HEK293 (cell line): ENCODE measurements around the gene OR2V1.
"Not testable (repeated sequence)": the region's sequence is repeated elsewhere in the genome, so short reads cannot be mapped to it uniquely, and the experiment has no call there.

ENCODE experiments used
- CTCF ChIA-PET: fragments of 350-600 bp; formaldehyde crosslinking; extraction: SDS; loops from one replicate; lab custom pipeline; 2021; ENCODE audit warnings: antibody characterized with exemption; lab: Yijun Ruan, JAX
- POLR2A ChIA-PET: fragments of 300-600 bp; formaldehyde crosslinking; extraction: SDS; loops from one replicate; lab custom pipeline; 2020; ENCODE audit warnings: antibody characterized with exemption, inconsistent platforms; lab: Yijun Ruan, JAX
- H3K27ac ChIP-seq: fragments of 200-500 bp; sonication (Bioruptor generic); 2 replicates; pipeline ENCODE4 v1.5.1; 2014; ENCODE audit warnings: low read depth, low read length, control low read depth, inconsistent platforms; ENCODE audit errors: extremely low read depth
- H3K36me3 ChIP-seq, 2 experiments: fragments of 200-500 bp in 1 of 2; sonication (Bioruptor generic) in 1 of 2; 1 replicate in 1 of 2; 2 replicates in 1 of 2; pipeline ENCODE4 v1.5.1; 2014 to 2017; ENCODE audit warnings: inconsistent platforms in 2 of 2, low read length in 2 of 2; ENCODE audit not compliant: control insufficient read depth in 2 of 2, insufficient read depth in 1 of 2
- H3K4me1 ChIP-seq: fragments of 200-500 bp; sonication (Bioruptor generic); 2 replicates; pipeline ENCODE4 v1.5.1; 2014; ENCODE audit warnings: mild to moderate bottlenecking, low read length, inconsistent platforms; ENCODE audit not compliant: control insufficient read depth, insufficient read depth
- H3K4me3 ChIP-seq: 2 replicates; pipeline ENCODE4 v1.5.1; 2011; ENCODE audit warnings: low read depth, mild to moderate bottlenecking, control low read depth, low read length, moderate library complexity
- H3K9me3 ChIP-seq: fragments of 200-500 bp; sonication (Bioruptor generic); 2 replicates; pipeline ENCODE4 v1.5.1; 2014; ENCODE audit warnings: low read depth, low read length, inconsistent platforms; ENCODE audit not compliant: control insufficient read depth, insufficient read depth
- EGR2 ChIP-seq: fragments of 450-650 bp; formaldehyde crosslinking; IDR thresholded peaks from 2 replicates; pipeline ENCODE4 v1.5.1; 2016; ENCODE audit warnings: low read depth, missing biosample characterization, missing genetic modification characterization
- GFI1B ChIP-seq: fragments of 450-650 bp; formaldehyde crosslinking; IDR thresholded peaks from 2 replicates; pipeline ENCODE4 v1.5.1; 2016; ENCODE audit warnings: missing biosample characterization, missing genetic modification characterization
- KLF7 ChIP-seq: fragments of 450-650 bp; formaldehyde crosslinking; IDR thresholded peaks from 2 replicates; pipeline ENCODE4 v1.5.1; 2016; ENCODE audit warnings: missing biosample characterization, missing genetic modification characterization, borderline replicate concordance
- SETDB1 ChIP-seq: IDR thresholded peaks from one replicate; pipeline ENCODE4 v1.6.1; 2017; ENCODE audit warnings: mild to moderate bottlenecking, low read length, moderate library complexity, mixed read lengths; ENCODE audit not compliant: insufficient read length
- ZFP3 ChIP-seq: fragments of 450-650 bp; formaldehyde crosslinking; IDR thresholded peaks from 2 replicates; pipeline ENCODE4 v1.5.1; 2016; ENCODE audit warnings: low read depth, missing biosample characterization, missing genetic modification characterization
- ZFP37 ChIP-seq: fragments of 450-650 bp; formaldehyde crosslinking; IDR thresholded peaks from 2 replicates; pipeline ENCODE4 v1.5.1; 2016; ENCODE audit warnings: missing biosample characterization, missing genetic modification characterization
- ZFP69B ChIP-seq: fragments of 450-650 bp; formaldehyde crosslinking; IDR thresholded peaks from 2 replicates; pipeline ENCODE4 v1.5.1; 2016; ENCODE audit warnings: missing biosample characterization, missing genetic modification characterization
- ZNF121 ChIP-seq: fragments of 450-650 bp; formaldehyde crosslinking; IDR thresholded peaks from 2 replicates; pipeline ENCODE4 v1.5.1; 2016; ENCODE audit warnings: missing biosample characterization, missing genetic modification characterization
- ZNF174 ChIP-seq: fragments of 450-650 bp; formaldehyde crosslinking; IDR thresholded peaks from 2 replicates; pipeline ENCODE4 v1.5.0; 2017; ENCODE audit warnings: missing biosample characterization, mild to moderate bottlenecking, missing genetic modification characterization
- ZNF211 ChIP-seq: fragments of 450-650 bp; formaldehyde crosslinking; IDR thresholded peaks from 2 replicates; pipeline ENCODE4 v1.5.1; 2016; ENCODE audit warnings: low read depth, missing biosample characterization, missing genetic modification characterization
- ZNF221 ChIP-seq: fragments of 450-650 bp; formaldehyde crosslinking; IDR thresholded peaks from 2 replicates; pipeline ENCODE4 v1.5.1; 2017; ENCODE audit warnings: missing biosample characterization, missing genetic modification characterization, borderline replicate concordance
- ZNF24 ChIP-seq: fragments of 450-650 bp; formaldehyde crosslinking; IDR thresholded peaks from 2 replicates; pipeline ENCODE4 v1.5.1; 2016; ENCODE audit warnings: missing biosample characterization, missing genetic modification characterization
- ZNF341 ChIP-seq: fragments of 450-650 bp; formaldehyde crosslinking; IDR thresholded peaks from 2 replicates; pipeline ENCODE4; 2016; ENCODE audit warnings: low read depth, missing biosample characterization, missing genetic modification characterization
- ZNF48 ChIP-seq: fragments of 450-650 bp; formaldehyde crosslinking; IDR thresholded peaks from 2 replicates; pipeline ENCODE4 v1.5.1; 2016; ENCODE audit warnings: missing biosample characterization, missing genetic modification characterization
- ZNF544 ChIP-seq: fragments of 450-650 bp; formaldehyde crosslinking; IDR thresholded peaks from 2 replicates; pipeline ENCODE4 v1.5.0; 2017; ENCODE audit warnings: missing biosample characterization, missing genetic modification characterization
- ZNF600 ChIP-seq: fragments of 450-650 bp; formaldehyde crosslinking; IDR thresholded peaks from 2 replicates; pipeline ENCODE4 v1.5.1; 2016; ENCODE audit warnings: missing biosample characterization, missing genetic modification characterization
- ZNF677 ChIP-seq: fragments of 450-650 bp; IDR thresholded peaks from 2 replicates; pipeline ENCODE4 v1.5.0; 2018; ENCODE audit warnings: missing biosample characterization, mild to moderate bottlenecking, missing genetic modification characterization, moderate library complexity
- ZNF701 ChIP-seq: fragments of 450-650 bp; formaldehyde crosslinking; IDR thresholded peaks from 2 replicates; pipeline ENCODE4 v1.5.1; 2016; ENCODE audit warnings: missing biosample characterization, missing genetic modification characterization
- TF ChIP-seq, protein P1 (sequence below): fragments of 450-650 bp; IDR thresholded peaks from 2 replicates; pipeline ENCODE4 v1.5.1; 2018; ENCODE audit warnings: missing biosample characterization, missing genetic modification characterization
- TF ChIP-seq, protein P2 (sequence below): fragments of 450-650 bp; IDR thresholded peaks from 2 replicates; pipeline ENCODE4 v1.5.1; 2018; ENCODE audit warnings: missing biosample characterization, mild to moderate bottlenecking, missing genetic modification characterization
- TF ChIP-seq, protein P3 (sequence below): fragments of 450-650 bp; formaldehyde crosslinking; IDR thresholded peaks from 2 replicates; pipeline ENCODE4 v1.5.1; 2017; ENCODE audit warnings: missing biosample characterization, missing genetic modification characterization
- TF ChIP-seq, protein P4 (sequence below): fragments of 450-650 bp; formaldehyde crosslinking; IDR thresholded peaks from 2 replicates; pipeline ENCODE4 v1.5.1; 2016; ENCODE audit warnings: missing biosample characterization, missing genetic modification characterization

The OR2V1 gene, protein sequence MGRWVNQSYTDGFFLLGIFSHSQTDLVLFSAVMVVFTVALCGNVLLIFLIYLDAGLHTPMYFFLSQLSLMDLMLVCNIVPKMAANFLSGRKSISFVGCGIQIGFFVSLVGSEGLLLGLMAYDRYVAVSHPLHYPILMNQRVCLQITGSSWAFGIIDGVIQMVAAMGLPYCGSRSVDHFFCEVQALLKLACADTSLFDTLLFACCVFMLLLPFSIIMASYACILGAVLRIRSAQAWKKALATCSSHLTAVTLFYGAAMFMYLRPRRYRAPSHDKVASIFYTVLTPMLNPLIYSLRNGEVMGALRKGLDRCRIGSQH

DNA sequence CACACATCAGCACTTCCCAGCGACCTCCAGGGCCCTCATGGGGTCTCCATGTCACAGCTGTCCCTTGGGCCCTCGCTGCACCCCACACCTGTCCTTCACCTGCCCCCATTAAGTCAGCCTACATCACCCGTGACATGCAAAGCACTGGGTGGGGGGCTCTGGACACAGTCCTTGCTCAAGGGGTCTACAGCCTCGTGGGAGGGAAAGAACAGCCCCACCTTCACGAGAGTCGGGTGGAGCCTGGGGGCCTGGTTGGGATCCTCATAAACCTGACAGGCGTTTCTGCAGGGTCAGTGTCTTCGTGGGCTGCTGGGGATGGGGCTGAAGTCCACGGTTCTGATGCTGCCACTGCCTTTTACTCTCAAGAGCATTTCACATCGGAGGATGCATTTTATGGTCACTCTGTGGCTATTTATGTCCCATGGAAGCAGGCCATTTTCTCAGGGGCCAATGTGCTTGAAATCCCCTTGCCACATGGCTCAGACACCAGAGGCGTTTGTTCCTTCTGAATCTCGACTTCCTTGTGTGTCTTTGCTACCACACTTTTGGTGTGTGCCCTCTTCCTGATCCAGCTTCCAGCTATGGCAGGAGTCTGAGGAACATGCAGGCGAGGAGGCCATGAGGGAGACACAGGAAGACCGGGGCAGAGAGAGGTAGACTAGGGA lies at the start of gene OR2V1:
Gene OR2V1, minus strand, starts transcription at position 338 of the 665 bp plus-strand sequence. CDS start 5,865 bp downstream, outside the sequence.
- CTCF ChIA-PET, result no interaction called here
- no peak for TF ChIP-seq ZNF211
- TF ChIP-seq, protein P1, sequence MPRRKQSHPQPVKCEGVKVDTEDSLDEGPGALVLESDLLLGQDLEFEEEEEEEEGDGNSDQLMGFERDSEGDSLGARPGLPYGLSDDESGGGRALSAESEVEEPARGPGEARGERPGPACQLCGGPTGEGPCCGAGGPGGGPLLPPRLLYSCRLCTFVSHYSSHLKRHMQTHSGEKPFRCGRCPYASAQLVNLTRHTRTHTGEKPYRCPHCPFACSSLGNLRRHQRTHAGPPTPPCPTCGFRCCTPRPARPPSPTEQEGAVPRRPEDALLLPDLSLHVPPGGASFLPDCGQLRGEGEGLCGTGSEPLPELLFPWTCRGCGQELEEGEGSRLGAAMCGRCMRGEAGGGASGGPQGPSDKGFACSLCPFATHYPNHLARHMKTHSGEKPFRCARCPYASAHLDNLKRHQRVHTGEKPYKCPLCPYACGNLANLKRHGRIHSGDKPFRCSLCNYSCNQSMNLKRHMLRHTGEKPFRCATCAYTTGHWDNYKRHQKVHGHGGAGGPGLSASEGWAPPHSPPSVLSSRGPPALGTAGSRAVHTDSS (tag by site-specific recombination), result no peak
- TF ChIP-seq ZNF221 (tag by site-specific recombination), result no peak
- TF ChIP-seq GFI1B (tag by site-specific recombination), result no peak
- TF ChIP-seq, protein P2, sequence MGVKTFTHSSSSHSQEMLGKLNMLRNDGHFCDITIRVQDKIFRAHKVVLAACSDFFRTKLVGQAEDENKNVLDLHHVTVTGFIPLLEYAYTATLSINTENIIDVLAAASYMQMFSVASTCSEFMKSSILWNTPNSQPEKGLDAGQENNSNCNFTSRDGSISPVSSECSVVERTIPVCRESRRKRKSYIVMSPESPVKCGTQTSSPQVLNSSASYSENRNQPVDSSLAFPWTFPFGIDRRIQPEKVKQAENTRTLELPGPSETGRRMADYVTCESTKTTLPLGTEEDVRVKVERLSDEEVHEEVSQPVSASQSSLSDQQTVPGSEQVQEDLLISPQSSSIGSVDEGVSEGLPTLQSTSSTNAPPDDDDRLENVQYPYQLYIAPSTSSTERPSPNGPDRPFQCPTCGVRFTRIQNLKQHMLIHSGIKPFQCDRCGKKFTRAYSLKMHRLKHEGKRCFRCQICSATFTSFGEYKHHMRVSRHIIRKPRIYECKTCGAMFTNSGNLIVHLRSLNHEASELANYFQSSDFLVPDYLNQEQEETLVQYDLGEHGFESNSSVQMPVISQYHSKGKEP (tag by site-specific recombination), result no peak
- no peak for TF ChIP-seq ZNF701 (tag by site-specific recombination)
- no peak for TF ChIP-seq ZNF677 (tag by site-specific recombination)
- TF ChIP-seq ZNF174 (tag by site-specific recombination), result no peak

DNA sequence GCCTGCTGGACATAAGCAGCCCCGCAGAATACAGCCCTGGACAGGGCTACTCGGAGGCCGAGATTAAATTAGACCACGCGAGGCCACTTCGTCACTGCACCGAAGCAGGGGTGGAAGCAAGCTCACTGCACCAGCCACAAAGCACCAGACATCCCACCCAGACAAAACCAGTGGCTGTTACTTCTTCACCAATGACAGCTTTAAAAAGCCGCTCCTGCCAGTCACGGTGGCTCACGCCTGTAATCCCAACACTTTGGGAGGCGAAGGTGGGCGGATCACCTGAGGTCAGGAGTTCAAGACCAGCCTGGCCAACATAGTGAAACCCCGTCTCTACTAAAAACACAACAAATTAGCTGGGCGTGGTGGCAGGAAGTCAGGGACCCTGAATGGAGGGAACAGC lies 46.6 kb upstream of the OR2V1 start:
- ChIA-PET CTCF (interaction anchor here (1.2 kb wide), 1 partner anchor 10 kb away, joined by 3 read pairs; no protein-coding TSS in a partner anchor), POLR2A (interaction anchor here (1.2 kb wide), 1 partner anchor 14 kb away, joined by 4 read pairs; no protein-coding TSS in a partner anchor)
- TF ChIP-seq ZNF121 (tag by site-specific recombination), result 0 out of 2 replicates have a peak, but pooled peaks have one; percentile 20
- peak; percentile 46; the same call in 1 of the 2 replicates for TF ChIP-seq KLF7 (tag by site-specific recombination)
- peak; percentile 78 for TF ChIP-seq ZNF341 (tag by site-specific recombination)
- peak; percentile 42; the same call in 1 of the 2 replicates for TF ChIP-seq EGR2

More for the DNA sequence above, at the start of gene OR2V1:
- Histone ChIP-seq H3K36me3 (no peaks in the 10 kb centered on the region), H3K4me3 (no peak within 1 kb of the TSS), H3K9me3 (no peaks in the 10 kb centered on the region), H3K27ac (no peak within 1 kb of the TSS), H3K4me1 (no peaks in the 10 kb centered on the region)
- POLR2A ChIA-PET, result no interaction called here

DNA sequence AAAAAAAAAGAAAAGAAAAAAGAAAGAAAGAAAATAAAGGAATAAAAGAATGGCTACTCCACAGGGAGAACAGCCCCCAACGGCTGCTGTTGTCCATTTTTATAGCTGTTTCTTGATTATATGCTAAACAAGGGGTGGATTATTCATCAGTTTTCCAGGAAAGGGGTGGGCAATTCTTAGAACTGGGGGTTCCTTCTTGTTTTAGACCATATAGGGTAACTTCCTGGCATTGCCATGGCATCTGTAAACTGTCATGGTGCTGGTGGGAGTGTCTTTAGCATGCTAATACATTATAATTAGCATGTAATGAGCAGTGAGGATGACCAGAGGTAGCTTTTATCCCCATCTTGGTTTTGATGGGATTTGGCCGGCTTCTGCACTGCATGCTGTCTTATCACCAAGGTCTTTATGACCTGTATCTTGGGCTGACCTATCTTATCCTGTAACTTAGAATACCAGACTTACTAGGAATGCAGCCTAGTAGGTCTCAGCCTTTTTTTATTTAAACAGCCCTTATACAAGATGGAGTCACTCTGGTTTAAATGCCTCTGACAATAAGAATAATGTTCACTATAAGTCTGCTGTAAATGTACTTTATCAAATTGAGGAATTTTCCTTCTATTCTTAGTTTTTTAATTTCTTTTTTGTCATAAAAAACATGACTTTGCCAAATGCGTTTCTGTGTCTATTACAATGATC lies 45.4 kb upstream of the OR2V1 start:
- POLR2A ChIA-PET, result interaction anchor here (1.3 kb wide), 1 partner anchor 11 kb away, joined by 3 read pairs; no protein-coding TSS in a partner anchor
- Histone ChIP-seq H3K27ac (no peak overlapping the region), H3K9me3 (no peaks in the 10 kb centered on the region)
- TF ChIP-seq ZNF48 (tag by site-specific recombination) (no peak), ZNF544 (no peak), SETDB1 (no peak), ZNF600 (tag by site-specific recombination) (no peak), ZFP69B (tag by site-specific recombination) (no peak), ZFP37 (no peak), ZFP3 (tag by site-specific recombination) (no peak), ZNF24 (tag by site-specific recombination) (no peak)
- TF ChIP-seq, protein P3, sequence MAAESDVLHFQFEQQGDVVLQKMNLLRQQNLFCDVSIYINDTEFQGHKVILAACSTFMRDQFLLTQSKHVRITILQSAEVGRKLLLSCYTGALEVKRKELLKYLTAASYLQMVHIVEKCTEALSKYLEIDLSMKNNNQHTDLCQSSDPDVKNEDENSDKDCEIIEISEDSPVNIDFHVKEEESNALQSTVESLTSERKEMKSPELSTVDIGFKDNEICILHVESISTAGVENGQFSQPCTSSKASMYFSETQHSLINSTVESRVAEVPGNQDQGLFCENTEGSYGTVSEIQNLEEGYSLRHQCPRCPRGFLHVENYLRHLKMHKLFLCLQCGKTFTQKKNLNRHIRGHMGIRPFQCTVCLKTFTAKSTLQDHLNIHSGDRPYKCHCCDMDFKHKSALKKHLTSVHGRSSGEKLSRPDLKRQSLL, result no peak
- TF ChIP-seq, protein P4, sequence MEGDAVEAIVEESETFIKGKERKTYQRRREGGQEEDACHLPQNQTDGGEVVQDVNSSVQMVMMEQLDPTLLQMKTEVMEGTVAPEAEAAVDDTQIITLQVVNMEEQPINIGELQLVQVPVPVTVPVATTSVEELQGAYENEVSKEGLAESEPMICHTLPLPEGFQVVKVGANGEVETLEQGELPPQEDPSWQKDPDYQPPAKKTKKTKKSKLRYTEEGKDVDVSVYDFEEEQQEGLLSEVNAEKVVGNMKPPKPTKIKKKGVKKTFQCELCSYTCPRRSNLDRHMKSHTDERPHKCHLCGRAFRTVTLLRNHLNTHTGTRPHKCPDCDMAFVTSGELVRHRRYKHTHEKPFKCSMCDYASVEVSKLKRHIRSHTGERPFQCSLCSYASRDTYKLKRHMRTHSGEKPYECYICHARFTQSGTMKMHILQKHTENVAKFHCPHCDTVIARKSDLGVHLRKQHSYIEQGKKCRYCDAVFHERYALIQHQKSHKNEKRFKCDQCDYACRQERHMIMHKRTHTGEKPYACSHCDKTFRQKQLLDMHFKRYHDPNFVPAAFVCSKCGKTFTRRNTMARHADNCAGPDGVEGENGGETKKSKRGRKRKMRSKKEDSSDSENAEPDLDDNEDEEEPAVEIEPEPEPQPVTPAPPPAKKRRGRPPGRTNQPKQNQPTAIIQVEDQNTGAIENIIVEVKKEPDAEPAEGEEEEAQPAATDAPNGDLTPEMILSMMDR (tag by site-specific recombination), result no peak

More for the DNA sequence above, 46.6 kb upstream of the OR2V1 start:
- H3K4me1 ChIP-seq, H3K4me3 ChIP-seq, H3K27ac ChIP-seq, H3K9me3 ChIP-seq, H3K36me3 ChIP-seq: not testable (repeated sequence)

More for the DNA sequence above, 45.4 kb upstream of the OR2V1 start:
- CTCF ChIA-PET, result interaction anchor here (0.6 to 0.7 kb wide), 2 partner anchors 17 to 685 kb away, joined by 3 to 4 read pairs; no protein-coding TSS in a partner anchor
- H3K4me1 ChIP-seq, result no peaks in the 10 kb centered on the region
- no peaks in the 10 kb centered on the region for H3K36me3 ChIP-seq
- no peak overlapping the region for H3K4me3 ChIP-seq
